Central memory CD4-positive, alpha-beta T cell (primary cell): ENCODE results near the gene CDKN2D.

Source experiments
- DNase-seq: peaks from one replicate; pipeline ENCODE4 v3.0.0; 2022
- total RNA-seq, 3 experiments: gene quantifications; one replicate each; lab custom pipeline; 2026; lab: John Stamatoyannopoulos, UW

Gene CDKN2D
- 8.3 to 49.4 (median 20.2) reads per million in 3 experiments for total RNA-seq

- peak; percentile 100 for DNase-seq
Observed at GRCh38 chr19:10568826-10569651, at the start of gene CDKN2D. Gene CDKN2D (minus strand): TSS chr19:10568979. CDS start chr19:10568653, 326 bp downstream.

GRCh38 chr19:10617409-10618121, 48.8 kb upstream of the CDKN2D start:
- DNase-seq: no peak

GRCh38 chr19:10615429-10616023, 46.7 kb upstream of the CDKN2D start:
- no peak for DNase-seq

- DNase-seq: no peak
Observed at GRCh38 chr19:10612499-10613119, 43.8 kb upstream of the CDKN2D start.

GRCh38 chr19:10611907-10612306, 43.1 kb upstream of the CDKN2D start:
- no peak for DNase-seq

GRCh38 chr19:10604460-10604980, 35.7 kb upstream of the CDKN2D start:
- no peak for DNase-seq

GRCh38 chr19:10603873-10604459, 35.2 kb upstream of the CDKN2D start:
- peak; percentile 42 for DNase-seq

GRCh38 chr19:10603084-10603872, 34.5 kb upstream of the CDKN2D start:
- peak; percentile 79 for DNase-seq

GRCh38 chr19:10602330-10603083, 33.7 kb upstream of the CDKN2D start:
- DNase-seq: peak; percentile 75

GRCh38 chr19:10601999-10602329, 33.2 kb upstream of the CDKN2D start:
- DNase-seq: no peak

GRCh38 chr19:10600149-10600548, 31.4 kb upstream of the CDKN2D start:
- DNase-seq: no peak

- DNase-seq: no peak
Observed at GRCh38 chr19:10593820-10594637, 25.2 kb upstream of the CDKN2D start.

GRCh38 chr19:10593148-10593547, 24.4 kb upstream of the CDKN2D start:
- no peak for DNase-seq

GRCh38 chr19:10587839-10588150, 19.0 kb upstream of the CDKN2D start:
- DNase-seq: no peak

- no peak for DNase-seq
Observed at GRCh38 chr19:10587022-10587838, 18.5 kb upstream of the CDKN2D start, which contains the start of gene AP1M2. Gene AP1M2 (minus strand): TSS chr19:10587312. CDS start chr19:10587231, 81 bp downstream.

- DNase-seq: no peak
Observed at GRCh38 chr19:10586396-10586795, 17.6 kb upstream of the CDKN2D start.

- no peak for DNase-seq
Observed at GRCh38 chr19:10583036-10583776, 14.4 kb upstream of the CDKN2D start.

GRCh38 chr19:10582091-10582490, 13.3 kb upstream of the CDKN2D start:
- DNase-seq: no peak
